ENCODE measurements around the gene NOD1. TPM values are rescaled to one million over a fixed set of nuclear protein-coding genes. Genes with fewer than 3 reads are reported as not detected.

Gene NOD1
- total and polyA plus RNA-seq, 2 of the 8 experiments (the other 6 are each of a cell fraction or from before 2014, with no cell fraction given) = 3.8 to 6.5 TPM

GRCh38 chr7:30412782-30413504, 65.6 kb downstream of the NOD1 start:
- no peak overlapping the region for H3K14ac ChIP-seq (ENCODE audit: insufficient read length)
- H4K20me1 ChIP-seq (replicated peaks in 1 of 2; ENCODE audit: control insufficient read depth in 1 of 2, insufficient read depth in 2 of 2, low read length in 2 of 2) = no peaks in the 10 kb centered on the region
- DNase-seq (ENCODE audit: low read depth in 1 of 2, low spot score in 2 of 2) (peak in 1 of 2 experiments; percentile 48), FAIRE-seq (peak; percentile 95)
- peak overlapping the region; percentile 52; the same call in 1 of the 2 replicates for H2BK12ac ChIP-seq (ENCODE audit: low read depth, low read length)
- H3K23ac ChIP-seq (ENCODE audit: insufficient read length) = no peak overlapping the region
- no peaks in the 10 kb centered on the region for H3K79me1 ChIP-seq (ENCODE audit: low read depth, low read length)
- no peak overlapping the region for H3K9ac ChIP-seq (replicated peaks in 1 of 4; ENCODE audit: extremely low read depth in 1 of 4, low read depth in 3 of 4, low read length in 3 of 4)
- H3K27me3 ChIP-seq (replicated peaks in 1 of 4; ENCODE audit: control insufficient read depth in 3 of 4, extremely low read depth in 1 of 4, insufficient read depth in 3 of 4, low read length in 3 of 4) = no peaks in the 10 kb centered on the region
- H3K79me2 ChIP-seq (ENCODE audit: control insufficient read depth in 1 of 2, insufficient read depth in 2 of 2, low read length in 2 of 2) = no peaks in the 10 kb centered on the region
- no peak overlapping the region for H3K18ac ChIP-seq (ENCODE audit: extremely low read depth, low read length)
- H2BK120ac ChIP-seq (replicated peaks; ENCODE audit: low read depth, low read length) = no peak overlapping the region
- H4K8ac ChIP-seq (ENCODE audit: extremely low read depth, insufficient read depth, low read length) = no peak overlapping the region
- H3K56ac ChIP-seq (replicated peaks; ENCODE audit: insufficient read length, low read depth, low read length) = no peak overlapping the region
- no peaks in the 10 kb centered on the region for H3K23me2 ChIP-seq (ENCODE audit: low read depth, low read length)
- H2BK20ac ChIP-seq (ENCODE audit: low read length) = no peak overlapping the region
- no peak overlapping the region for H2BK15ac ChIP-seq (ENCODE audit: low read length)
- no peak overlapping the region for H4K5ac ChIP-seq (ENCODE audit: insufficient read length, low read depth, low read length)
- peak overlapping the region; percentile 48; the same call in 1 of the 2 replicates for H2AFZ ChIP-seq (ENCODE audit: low read length)
- WGBS, 2 experiments (ENCODE audit: extremely low coverage in 1 of 2, insufficient coverage in 1 of 2, insufficient read length in 1 of 2, insufficient replicate concordance in 2 of 2, low coverage in 1 of 2, low lambda C conversion rate in 2 of 2, missing lambda C conversion rate in 1 of 2) = 60% methylated on average over 5 of the region's 5 CpGs; no CpG with 5 or more reads in 1 of the 2 experiments
- H3K4me2 ChIP-seq (ENCODE audit: insufficient read depth in 1 of 2, low read depth in 2 of 2, low read length in 2 of 2) = peak overlapping the region in 1 of 2 experiments; percentile 36; a peak in 1 of 4 replicates
- H2BK5ac ChIP-seq (ENCODE audit: low read depth, low read length) = no peak overlapping the region
- ChIA-PET CTCF (ENCODE audit: partially characterized antibody) (interaction anchor here (0.6 to 4.9 kb wide), 17 partner anchors 14 to 250 kb away, joined by 3 to 50 read pairs (median 3); partner anchors contain the start of gene NOD1), POLR2A (ENCODE audit: partially characterized antibody) (interaction anchor here (0.9 kb wide), 1 partner anchor 9 kb away, joined by 3 read pairs; no protein-coding TSS in a partner anchor)
- H3K4ac ChIP-seq (replicated peaks; ENCODE audit: insufficient read length, low read depth, low read length) = no peak overlapping the region
- H3K4me1 ChIP-seq (replicated peaks in 1 of 4; ENCODE audit: control insufficient read depth in 3 of 4, insufficient read depth in 4 of 4, low read length in 3 of 4) = peaks cover 0 to 5% (median 3%) of the 10 kb centered on the region in 4 experiments; a peak in 3 of 7 replicates
- H3K36me3 ChIP-seq (ENCODE audit: control insufficient read depth in 2 of 4, insufficient read depth in 4 of 4, low read length in 3 of 4) = peaks cover 0 to 5% (median 0%) of the 10 kb centered on the region in 4 experiments; a peak in 1 of 8 replicates
- H3K4me3 ChIP-seq (ENCODE audit: extremely low read depth in 1 of 4, insufficient read depth in 2 of 4, low read depth in 3 of 4, low read length in 4 of 4) = no peak overlapping the region
- no peak overlapping the region for H2AK5ac ChIP-seq (ENCODE audit: low read depth, low read length)
- no peak overlapping the region for H3K27ac ChIP-seq (ENCODE audit: low read depth, low read length)
- no peaks in the 10 kb centered on the region for H3K9me3 ChIP-seq (ENCODE audit: insufficient read depth in 2 of 2, low read depth in 1 of 2, low read length in 1 of 2)
- H4K91ac ChIP-seq (replicated peaks; ENCODE audit: insufficient read length, low read length) = no peak overlapping the region
- peak; percentile 48; the same call in 1 of the 2 replicates for TF ChIP-seq TCF12 (IDR thresholded peaks at IDR 0.05; ENCODE audit: low read depth, low read length)
- TF ChIP-seq NANOG (IDR thresholded peaks at IDR 0.05; ENCODE audit: insufficient read depth, low read depth, low read length, poor library complexity, severe bottlenecking) = no peak
- peak; percentile 55; the same call in 1 of the 2 replicates for TF ChIP-seq CREB1 (IDR thresholded peaks at IDR 0.05)
- peak; percentile 63; the same call in 1 of the 2 replicates for TF ChIP-seq ATF2 (IDR thresholded peaks at IDR 0.05; ENCODE audit: low read length)
- peak; percentile 84 for TF ChIP-seq MAX (IDR thresholded peaks at IDR 0.05)
- peak; percentile 80 for TF ChIP-seq ASH2L (IDR thresholded peaks at IDR 0.05; ENCODE audit: low read length)
- no peak for TF ChIP-seq USF2 (IDR thresholded peaks at IDR 0.05; ENCODE audit: low read length)
- peak; percentile 64 for TF ChIP-seq SP1 (IDR thresholded peaks at IDR 0.05; ENCODE audit: low read depth, low read length)
- no peak for TF ChIP-seq CBX8 (IDR thresholded peaks at IDR 0.05; ENCODE audit: borderline replicate concordance, low read depth, low read length)

All from H1 (cell line).